Raji (cell line): ENCODE data around the gene NIP7.

ENCODE experiments used
- POLR2A ChIP-seq: IDR thresholded peaks from 2 replicates; pipeline ENCODE4 v1.6.1; 2011; ENCODE audit warnings: low read depth, low read length, control low read depth; ENCODE audit not compliant: insufficient read depth

The NIP7 gene

DNA sequence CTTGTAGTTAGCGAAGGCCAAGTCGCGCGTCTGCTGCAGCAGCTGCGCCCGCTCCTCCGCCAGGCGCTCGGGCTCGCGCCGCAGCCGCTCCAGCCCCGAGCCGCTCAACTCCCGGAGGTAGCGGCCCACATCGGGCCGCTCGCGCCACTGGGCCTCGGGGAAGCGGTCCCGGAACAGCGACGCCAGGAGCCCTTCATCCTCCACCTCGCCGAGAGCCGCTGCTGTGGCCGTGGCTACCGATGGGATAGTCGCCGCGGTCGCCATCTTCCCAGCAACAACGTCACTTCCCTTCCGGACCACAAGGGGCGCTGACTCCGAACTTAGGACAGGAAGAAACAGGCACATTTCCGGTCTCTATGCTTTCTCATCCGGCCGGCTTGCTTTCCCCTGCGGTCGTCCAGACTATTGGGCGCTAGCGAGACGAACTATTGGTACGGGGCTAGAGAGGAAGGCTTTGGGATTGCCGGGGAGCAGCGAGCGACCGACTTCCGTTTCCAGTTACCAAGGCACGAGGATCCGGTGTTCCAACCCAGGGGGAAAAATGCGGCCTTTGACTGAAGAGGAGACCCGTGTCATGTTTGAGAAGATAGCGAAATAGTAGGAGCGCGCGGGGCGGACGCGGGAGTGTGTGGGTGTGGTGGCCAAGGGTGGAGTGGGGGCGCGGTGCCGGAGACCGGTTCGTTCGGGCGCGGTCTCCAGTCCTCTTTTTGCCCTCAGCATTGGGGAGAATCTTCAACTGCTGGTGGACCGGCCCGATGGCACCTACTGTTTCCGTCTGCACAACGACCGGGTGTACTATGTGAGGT, at the start of gene NIP7, which contains the start of gene COG8:
Gene NIP7, plus strand, starts transcription at position 484 of the 806 bp plus-strand sequence. Its CDS starts 58 bp downstream, at position 542.
Gene COG8, minus strand, starts transcription at position 276 of the 806 bp plus-strand sequence. Its CDS starts 12 bp downstream, at position 264.
- peak; percentile 96 for TF ChIP-seq POLR2A

DNA sequence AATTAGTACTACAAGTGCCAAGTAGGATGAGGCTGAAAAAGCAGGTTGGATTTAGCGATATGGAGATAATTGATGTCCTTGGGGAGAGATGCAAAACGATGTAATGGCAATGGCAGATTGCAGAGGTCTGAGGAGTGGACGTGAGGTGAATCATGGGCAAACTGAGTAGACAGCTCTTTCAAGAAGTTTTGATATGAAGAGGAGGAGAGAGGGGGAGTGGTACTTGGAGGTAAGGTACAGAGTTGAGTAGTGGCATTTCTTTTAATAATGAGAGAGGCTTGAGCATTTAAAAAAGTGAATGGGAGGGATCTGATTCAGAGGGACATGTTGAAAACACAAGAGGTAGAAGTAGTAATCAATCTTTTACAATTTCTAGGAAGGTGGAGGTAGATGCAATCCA, 46.2 kb upstream of the NIP7 start:
- no peak for TF ChIP-seq POLR2A

DNA sequence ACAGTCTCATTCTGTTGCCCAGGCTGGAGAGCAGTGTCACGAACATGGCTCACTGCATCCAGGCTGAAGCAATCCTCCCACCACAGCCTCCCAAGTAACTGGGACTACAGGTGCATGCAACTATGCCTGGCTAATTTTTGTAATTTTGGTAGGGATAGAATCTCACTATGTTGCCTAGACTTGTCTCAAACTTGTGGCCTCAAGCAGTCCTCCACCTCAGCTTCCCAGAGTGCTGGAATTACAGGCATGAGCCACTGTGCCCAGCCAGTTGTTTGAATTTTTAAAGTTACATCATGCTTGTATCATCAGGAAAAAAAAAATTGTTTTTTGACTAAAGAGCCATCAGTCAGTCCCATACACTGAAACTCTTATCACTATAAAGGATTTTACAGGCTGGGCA, 45.5 kb upstream of the NIP7 start:
- TF ChIP-seq POLR2A, result no peak

DNA sequence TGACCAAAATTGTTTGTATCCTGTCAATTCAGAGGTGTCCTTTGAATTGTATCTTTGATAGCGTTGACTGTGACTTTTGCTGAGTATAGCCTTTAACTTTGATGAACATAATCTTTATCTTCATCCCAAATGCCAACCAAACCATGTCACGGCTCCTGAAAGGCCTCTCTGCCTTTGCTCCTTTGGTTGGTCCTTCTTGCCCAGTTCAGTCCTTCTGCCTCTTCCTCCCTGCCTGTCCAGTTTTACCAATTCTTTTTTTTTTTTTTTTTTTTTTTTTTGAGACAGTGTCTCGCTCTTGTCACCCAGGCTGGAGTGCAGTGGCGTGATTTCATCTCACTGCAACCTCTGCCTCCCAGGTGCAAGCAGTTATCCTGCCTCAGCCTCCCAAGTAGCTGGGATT, 41.3 kb upstream of the NIP7 start:
- no peak for TF ChIP-seq POLR2A

DNA sequence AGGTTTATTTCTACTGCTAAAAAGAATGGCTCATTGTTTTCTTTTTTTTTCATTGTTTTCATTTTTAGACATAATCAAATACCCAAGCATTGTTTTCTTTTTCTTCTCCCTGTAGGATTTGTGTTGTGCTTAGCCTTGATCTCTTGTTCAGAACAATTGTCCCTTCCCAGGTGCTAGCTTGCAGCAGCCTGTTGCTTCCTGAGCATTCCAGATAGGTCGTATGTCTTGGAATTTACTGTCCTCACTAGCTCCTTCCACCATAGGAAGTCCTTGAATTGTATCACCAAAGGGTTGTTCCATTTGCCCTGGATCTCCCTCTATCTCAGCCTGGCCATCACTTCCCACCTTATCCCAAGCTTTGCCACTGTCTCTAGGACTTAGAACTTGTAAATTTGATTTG, 38.4 kb upstream of the NIP7 start:
- TF ChIP-seq POLR2A, result no peak

DNA sequence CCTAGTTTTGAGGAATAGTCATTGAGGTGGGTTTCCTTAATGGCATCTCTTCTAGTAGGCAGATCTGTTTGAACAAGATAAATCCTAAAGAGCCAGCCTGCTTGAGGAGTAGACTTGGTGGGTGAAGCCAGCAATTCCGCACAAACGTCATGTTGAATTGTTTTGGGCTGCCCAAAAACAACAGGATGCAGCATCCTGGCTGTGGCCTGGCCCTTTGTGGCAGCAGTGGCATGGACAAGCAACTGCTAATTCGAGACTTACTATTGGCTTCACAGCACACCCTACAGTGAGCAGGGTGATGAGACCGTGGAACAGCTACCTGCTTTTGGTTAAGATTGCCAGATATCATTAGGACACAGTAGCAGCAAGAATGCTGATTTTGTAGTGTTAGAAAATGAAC, 37.7 kb upstream of the NIP7 start:
- TF ChIP-seq POLR2A, result no peak

DNA sequence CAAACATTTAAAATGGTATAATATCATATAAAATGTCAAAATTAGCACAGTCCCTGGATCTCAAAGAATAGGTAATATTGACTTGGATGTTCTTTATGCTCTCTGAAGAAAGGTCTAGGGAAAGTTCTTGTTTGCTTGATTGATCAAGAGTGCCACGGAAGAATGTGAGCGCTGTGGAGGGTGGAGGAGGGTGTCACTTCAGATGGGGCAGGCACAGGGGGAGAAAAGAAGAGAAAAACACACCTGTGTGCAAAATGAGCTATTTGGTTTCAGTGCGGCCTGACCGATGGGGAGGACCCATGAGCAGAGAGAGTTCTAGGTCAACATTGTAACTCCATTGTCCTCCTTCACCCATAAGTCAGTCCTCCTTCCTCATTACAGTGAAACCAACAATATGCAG, 37.3 kb upstream of the NIP7 start:
- no peak for TF ChIP-seq POLR2A

DNA sequence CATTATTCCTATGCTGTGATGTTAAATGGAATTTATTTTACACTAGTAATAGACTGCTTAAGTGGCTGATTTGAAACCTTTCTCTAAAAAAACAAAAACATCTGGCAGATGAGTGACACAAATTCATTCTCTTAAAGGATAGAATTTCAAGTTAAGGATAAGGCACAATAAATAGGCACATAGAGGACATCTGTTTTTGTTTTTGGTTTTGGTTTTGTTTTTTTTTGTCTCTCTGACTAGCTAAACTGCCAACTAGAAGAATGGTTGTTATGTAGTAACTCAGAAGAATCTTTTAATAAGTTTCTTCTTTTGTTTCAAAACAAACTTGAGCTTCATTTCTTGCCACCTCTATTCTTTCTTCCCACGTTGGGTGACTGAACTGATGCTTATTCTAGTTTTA, 33.5 kb upstream of the NIP7 start:
- no peak for TF ChIP-seq POLR2A

DNA sequence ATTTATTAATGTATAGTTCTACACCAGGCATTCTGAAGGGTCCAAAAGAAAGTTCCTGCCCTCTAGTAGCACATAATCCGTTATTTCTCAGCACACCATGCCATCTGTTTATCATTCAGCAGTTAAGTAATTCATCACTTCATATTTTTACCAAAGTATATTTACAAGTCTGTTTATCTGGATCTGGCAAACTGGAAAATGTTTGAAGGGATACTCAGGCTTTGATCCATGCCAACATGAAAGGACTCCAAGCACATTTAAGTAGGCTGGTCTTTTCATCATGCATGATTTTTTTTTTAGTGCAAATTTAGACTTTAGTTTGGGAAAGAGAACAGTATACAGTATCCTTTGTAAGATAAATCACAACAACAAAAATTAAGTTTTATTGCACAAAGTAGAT, 32.5 kb upstream of the NIP7 start:
- TF ChIP-seq POLR2A, result no peak

DNA sequence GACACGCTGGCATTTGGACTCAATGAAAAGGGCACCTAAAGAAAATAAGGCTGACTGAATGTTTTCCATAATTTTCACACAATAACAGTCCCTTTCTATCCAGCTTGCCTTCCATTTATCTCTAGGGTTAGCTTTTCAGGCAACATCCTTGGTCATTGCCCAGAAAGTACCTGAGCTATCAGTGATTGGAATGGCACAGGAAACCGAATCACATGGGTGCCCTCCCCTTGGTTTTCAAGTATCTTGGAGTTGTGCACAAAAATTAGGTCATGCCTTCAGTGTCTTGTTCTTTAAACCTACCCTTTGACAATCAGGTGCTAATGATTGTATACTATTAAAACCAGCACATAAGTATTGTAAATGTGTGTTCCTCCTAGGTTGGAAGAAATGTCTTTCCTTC, 31.7 kb upstream of the NIP7 start:
- no peak for TF ChIP-seq POLR2A

DNA sequence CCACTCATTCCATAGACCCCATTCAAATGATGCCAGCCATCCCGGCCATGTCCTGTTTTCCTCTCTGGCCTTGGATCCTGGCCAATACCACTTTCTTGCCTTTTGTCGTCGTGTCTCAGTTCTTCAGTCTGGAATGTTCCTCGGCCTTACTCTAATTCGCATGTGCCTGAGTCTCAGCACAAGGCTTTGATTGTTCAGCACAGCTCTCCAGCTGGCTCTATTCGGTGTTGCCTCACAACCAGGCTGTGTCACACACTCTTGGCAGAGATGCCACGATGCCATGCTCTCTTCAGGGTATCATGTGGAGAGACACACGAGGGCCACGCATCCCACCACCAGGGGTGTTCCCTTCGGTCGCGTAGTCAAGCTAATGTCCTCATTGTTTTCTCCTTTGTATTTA, 30.3 kb upstream of the NIP7 start:
- no peak for TF ChIP-seq POLR2A

DNA sequence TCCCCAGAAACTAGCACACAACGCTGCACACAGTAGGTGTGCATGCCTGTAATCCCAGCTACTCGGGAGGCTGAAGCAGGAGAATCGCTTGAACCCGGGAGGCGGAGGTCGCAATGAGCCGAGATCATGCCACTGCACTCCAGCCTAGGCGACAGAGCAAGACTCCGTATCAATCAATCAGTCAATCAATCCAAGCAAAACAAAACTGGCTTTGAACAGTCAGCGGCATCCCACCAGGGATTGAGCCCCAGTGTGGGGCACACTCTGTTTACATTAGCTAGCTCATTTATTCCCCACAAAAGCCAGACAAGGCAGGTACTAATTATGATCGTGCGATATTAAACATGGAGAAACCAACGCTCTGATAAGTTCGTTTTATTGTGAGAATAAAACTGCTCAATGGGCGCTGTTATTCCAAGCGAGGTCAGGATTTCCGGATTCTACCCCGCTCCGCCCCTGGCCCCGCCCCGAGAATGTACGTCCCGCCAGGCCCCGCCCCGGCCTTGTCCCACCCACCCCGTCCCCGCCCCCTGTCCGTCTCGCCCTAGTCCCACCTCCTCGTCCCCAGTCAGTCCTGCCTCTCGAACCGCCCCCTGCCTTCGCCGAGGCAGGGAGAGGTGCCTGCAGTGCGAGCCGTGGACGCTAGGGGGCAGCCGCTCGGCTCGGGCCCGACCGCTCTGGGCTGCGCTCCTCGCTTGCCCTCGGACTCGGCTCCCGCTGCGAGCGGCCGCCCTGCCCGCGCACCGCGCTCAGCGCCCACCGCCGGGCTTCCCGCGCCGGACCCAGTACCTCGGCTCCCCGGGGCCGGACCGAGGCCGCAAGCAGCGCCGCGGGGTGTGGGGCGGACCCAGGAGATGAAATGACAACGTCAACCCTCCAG, 28.7 kb upstream of the NIP7 start, which contains the start of gene VPS4A:
Gene VPS4A, plus strand, starts transcription at position 698 of the 880 bp plus-strand sequence. Its CDS starts 162 bp downstream, at position 860.
- TF ChIP-seq POLR2A, result peak; percentile 87

DNA sequence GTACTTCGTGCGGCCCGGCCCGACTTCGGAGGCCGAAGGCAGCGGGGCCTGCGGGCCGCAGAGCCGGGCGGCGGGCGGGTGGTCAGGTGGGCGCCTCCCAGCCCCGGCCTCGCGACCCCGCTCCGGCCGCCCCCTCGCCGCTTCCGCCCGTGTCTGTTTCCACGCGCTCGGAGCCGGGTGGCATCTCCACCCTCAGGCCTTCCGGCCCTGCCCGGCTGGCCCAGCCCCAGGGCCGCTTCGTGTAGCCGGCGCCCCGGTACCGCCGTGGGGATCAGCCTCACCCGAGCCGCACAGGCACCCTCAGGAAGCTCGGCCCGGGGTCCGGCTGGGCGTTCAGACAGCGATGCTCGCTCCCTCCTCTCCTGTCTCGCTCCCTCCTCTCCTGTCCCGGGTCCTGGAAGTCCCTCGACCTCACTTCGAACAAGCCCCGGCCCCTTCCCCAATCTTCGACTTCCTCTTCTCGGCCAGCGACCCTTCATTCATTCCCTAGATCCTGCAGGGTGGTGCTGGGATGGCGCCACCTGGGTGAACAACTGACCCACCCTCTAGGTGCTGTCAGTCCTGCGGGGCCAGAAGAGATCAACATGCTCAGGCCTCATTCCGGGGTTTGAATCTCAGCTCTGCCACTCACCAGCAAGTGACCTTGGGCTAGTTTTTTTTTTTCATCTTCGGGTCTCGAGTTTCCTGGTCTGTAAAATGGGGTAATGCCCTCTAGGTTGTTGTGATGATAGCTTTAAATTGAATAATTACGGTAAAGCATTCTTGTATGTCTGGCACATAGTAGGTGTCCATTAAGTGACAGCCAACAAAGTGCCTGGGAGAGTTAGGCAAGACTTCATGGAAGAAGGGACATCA, 27.8 kb upstream of the NIP7 start:
- 0 out of 2 replicates have a peak, but pooled peaks have one; percentile 21 for TF ChIP-seq POLR2A

DNA sequence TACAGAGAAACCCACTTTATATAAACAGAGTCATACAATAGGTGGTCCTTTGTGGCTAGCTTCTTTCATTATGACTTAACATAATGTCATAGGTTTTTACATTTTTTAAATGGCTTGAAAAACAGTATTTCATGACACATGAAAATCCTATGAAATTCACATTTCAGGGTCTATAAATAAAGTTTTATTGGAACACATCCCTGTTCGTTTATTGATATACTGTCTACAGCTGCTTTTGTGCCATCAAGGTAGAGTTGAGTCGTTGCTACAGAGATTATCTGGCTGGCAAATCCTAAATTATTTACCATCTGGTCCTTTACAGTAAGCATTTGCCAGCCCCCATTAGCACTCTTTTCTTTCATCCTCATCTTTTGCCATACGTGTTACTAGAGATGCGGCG, 26.1 kb upstream of the NIP7 start:
- TF ChIP-seq POLR2A, result no peak

DNA sequence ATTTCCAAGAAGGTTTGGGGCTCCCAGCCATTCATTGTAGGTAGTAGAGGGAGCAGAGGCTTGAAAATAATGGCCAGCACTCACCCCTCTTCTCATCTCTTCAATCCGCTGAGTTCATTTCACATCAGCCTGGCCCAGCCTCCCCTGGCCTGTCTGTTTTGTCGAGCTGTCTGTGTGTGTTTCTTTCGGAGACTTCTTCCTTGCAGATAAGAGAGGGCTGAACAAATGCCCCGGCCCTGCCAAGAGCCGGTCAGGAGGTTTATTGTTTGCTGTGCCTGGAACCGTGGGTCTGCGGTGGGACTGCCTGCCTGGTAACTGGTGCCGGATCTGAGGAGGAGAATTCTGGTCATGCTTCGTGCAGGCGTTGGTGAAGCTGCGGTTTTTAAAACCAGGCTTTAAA, 25.0 kb upstream of the NIP7 start:
- no peak for TF ChIP-seq POLR2A
